MM.1S (cell line): ENCODE results near the gene PTPRN2.

ENCODE experiments used
- DNase-seq: peaks from one replicate; pipeline ENCODE4 v3.0.0-alpha.2; 2015
- H2AFZ ChIP-seq: fragments of 300-600 bp; sonication (generic); 2 replicates; pipeline ENCODE4 v1.6.0; 2016; ENCODE audit warnings: antibody characterized with exemption, low read length
- H3F3A ChIP-seq: fragments of 300-600 bp; sonication (generic); 2 replicates; pipeline ENCODE4 v1.6.1; 2016; ENCODE audit warnings: mild to moderate bottlenecking, antibody characterized with exemption, low read length, moderate library complexity, mixed read lengths; ENCODE audit not compliant: insufficient read depth
- H3K27ac ChIP-seq: fragments of 300-600 bp; sonication (generic); 2 replicates; pipeline ENCODE4 v1.5.1; 2016; ENCODE audit warnings: mild to moderate bottlenecking, low read length
- H3K27me3 ChIP-seq: fragments of 300-600 bp; sonication (generic); replicated peaks from 2 replicates; pipeline ENCODE4 v1.6.0; 2016; ENCODE audit warnings: low read length; ENCODE audit not compliant: insufficient read depth
- H3K36me3 ChIP-seq: fragments of 300-600 bp; sonication (generic); replicated peaks from 2 replicates; pipeline ENCODE4 v1.6.1; 2016; ENCODE audit warnings: mild to moderate bottlenecking, low read length, mixed read lengths; ENCODE audit not compliant: insufficient read depth
- H3K4me1 ChIP-seq: fragments of 300-600 bp; sonication (generic); 2 replicates; pipeline ENCODE4 v1.6.1; 2016; ENCODE audit warnings: low read length, mixed read lengths
- H3K4me2 ChIP-seq: fragments of 300-600 bp; sonication (generic); 2 replicates; pipeline ENCODE4 v1.6.0; 2016; ENCODE audit warnings: low read depth, low read length
- H3K4me3 ChIP-seq: fragments of 300-600 bp; sonication (generic); 2 replicates; pipeline ENCODE4 v1.5.1; 2016; ENCODE audit warnings: low read length, mixed read lengths
- H3K79me2 ChIP-seq: fragments of 300-600 bp; sonication (generic); 2 replicates; pipeline ENCODE4 v1.6.1; 2016; ENCODE audit warnings: mixed run types, low read length, mixed read lengths
- H3K9ac ChIP-seq: fragments of 300-600 bp; sonication (generic); 2 replicates; pipeline ENCODE4 v1.6.1; 2016; ENCODE audit warnings: low read length, mixed read lengths
- H3K9me2 ChIP-seq: fragments of 300-600 bp; sonication (generic); replicated peaks from 2 replicates; pipeline ENCODE4 v1.6.1; 2016; ENCODE audit warnings: mild to moderate bottlenecking, low read length, mixed read lengths; ENCODE audit not compliant: insufficient read depth
- H3K9me3 ChIP-seq: fragments of 300-600 bp; sonication (generic); replicated peaks from 2 replicates; pipeline ENCODE4 v1.6.1; 2016; ENCODE audit warnings: mild to moderate bottlenecking, low read length, mixed read lengths; ENCODE audit not compliant: insufficient read depth
- H4K20me1 ChIP-seq: fragments of 300-600 bp; sonication (generic); 2 replicates; pipeline ENCODE4 v1.6.1; 2016; ENCODE audit warnings: mild to moderate bottlenecking, low read length, moderate library complexity, mixed read lengths; ENCODE audit not compliant: insufficient read depth
- EZH2 ChIP-seq: fragments of 300-600 bp; sonication (generic); optimal IDR thresholded peaks from 2 replicates; pipeline ENCODE3; 2017; ENCODE audit warnings: low read depth, mild to moderate bottlenecking, antibody characterized with exemption, low read length, mixed read lengths
- EZH2phosphoT487 ChIP-seq: fragments of 300-600 bp; sonication (generic); IDR thresholded peaks from 2 replicates; pipeline ENCODE4 v1.6.1; 2018; ENCODE audit warnings: antibody characterized with exemption, low read length
- TF ChIP-seq, protein P1 (sequence below): fragments of 300-600 bp; sonication (generic); IDR thresholded peaks from 2 replicates; pipeline ENCODE4 v1.5.1; 2016; ENCODE audit warnings: antibody characterized with exemption, low read length, mixed read lengths

PTPRN2 gene

DNA sequence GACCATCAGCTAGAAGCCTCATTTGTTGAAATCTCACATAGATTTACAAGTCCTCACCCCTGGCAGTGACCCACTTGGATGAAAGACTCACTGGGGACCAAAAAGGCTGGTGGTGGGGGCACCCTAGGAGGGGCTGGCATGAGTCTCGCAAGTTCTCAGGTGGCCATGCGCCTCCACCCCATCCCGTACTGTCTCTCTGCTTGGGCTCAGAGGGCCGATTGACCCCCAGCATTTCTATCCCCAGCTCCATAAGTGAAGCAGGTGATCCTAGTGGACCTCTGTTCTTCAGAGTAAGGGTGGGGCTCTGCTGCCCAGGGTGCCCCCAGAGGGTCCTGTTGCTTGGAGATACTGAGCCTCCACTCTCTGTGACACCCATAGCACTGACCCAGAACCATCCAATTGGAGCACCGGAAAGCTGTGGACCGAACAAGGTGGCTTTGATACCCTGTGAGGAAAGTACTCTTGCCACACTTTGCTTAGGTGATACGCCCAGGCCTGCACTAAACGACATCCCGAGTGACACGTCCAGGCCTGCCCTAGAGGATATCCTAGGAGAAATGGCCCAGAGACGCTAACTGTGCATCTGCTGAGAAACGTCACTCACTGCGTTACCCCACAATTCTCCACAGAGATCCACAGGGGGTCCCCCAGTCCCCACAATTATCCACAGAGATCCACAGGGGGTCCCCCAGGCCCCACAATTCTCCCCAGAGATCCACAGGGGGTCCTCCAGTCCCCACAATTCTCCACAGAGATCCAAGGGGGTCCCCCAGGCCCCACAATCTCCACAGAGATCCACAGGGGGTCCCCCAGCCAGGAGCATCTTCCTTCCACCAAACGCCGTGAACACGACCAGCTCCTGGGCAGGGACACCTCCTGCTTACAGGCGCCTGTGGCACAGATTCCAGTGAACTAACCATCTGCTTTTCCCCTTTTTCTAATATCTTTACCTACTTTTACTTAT lies 262.9 kb downstream of the PTPRN2 start:
- peaks cover 28% of the 10 kb centered on the region for H3K27me3 ChIP-seq
- H3K27ac ChIP-seq = no peak overlapping the region
- H2AFZ ChIP-seq = no peak overlapping the region
- H3K4me2 ChIP-seq = no peak overlapping the region
- no peaks in the 10 kb centered on the region for H3K9me2 ChIP-seq
- TF ChIP-seq EZH2phosphoT487 (no peak), EZH2 (no peak)
- TF ChIP-seq, protein P1, sequence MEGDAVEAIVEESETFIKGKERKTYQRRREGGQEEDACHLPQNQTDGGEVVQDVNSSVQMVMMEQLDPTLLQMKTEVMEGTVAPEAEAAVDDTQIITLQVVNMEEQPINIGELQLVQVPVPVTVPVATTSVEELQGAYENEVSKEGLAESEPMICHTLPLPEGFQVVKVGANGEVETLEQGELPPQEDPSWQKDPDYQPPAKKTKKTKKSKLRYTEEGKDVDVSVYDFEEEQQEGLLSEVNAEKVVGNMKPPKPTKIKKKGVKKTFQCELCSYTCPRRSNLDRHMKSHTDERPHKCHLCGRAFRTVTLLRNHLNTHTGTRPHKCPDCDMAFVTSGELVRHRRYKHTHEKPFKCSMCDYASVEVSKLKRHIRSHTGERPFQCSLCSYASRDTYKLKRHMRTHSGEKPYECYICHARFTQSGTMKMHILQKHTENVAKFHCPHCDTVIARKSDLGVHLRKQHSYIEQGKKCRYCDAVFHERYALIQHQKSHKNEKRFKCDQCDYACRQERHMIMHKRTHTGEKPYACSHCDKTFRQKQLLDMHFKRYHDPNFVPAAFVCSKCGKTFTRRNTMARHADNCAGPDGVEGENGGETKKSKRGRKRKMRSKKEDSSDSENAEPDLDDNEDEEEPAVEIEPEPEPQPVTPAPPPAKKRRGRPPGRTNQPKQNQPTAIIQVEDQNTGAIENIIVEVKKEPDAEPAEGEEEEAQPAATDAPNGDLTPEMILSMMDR = no peak
- no peaks in the 10 kb centered on the region for H3K36me3 ChIP-seq
- no peak overlapping the region for H3K4me3 ChIP-seq
- H3F3A ChIP-seq = no peaks in the 10 kb centered on the region
- no peaks in the 10 kb centered on the region for H3K79me2 ChIP-seq
- H4K20me1 ChIP-seq = no peaks in the 10 kb centered on the region
- no peak overlapping the region for H3K9ac ChIP-seq
- no peak for DNase-seq
- no peaks in the 10 kb centered on the region for H3K9me3 ChIP-seq
- no peaks in the 10 kb centered on the region for H3K4me1 ChIP-seq

DNA sequence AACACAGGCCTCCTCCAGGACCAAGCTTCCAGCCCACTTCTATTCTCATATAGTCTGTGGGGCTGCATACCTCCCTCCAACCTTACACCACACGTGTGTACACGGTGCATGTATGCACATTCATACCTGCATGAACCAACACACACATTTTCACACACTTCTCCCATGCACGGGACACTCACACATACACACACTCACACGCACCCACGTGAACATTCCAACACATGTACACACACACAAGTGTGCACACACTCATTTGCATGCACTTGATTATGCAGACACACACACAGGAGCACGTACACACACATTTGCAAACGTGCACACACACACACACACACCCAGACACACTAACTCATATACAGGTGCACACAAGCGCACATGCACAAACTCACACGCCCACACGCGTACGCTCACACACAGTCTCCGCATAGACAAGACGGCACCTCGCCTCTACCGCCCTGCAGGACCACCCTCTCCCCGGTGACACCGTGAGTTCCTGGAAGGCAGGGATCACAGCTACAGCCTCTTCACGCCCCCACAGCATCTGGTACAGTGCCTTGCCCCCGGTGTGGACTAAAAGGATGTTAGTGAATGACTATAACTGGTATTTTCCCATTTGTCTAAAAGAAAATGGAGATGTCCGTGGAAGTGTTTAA lies 263.8 kb downstream of the PTPRN2 start:
- no peak for DNase-seq
- H3K9me3 ChIP-seq = no peaks in the 10 kb centered on the region
- no peak overlapping the region for H3K4me2 ChIP-seq
- no peak overlapping the region for H2AFZ ChIP-seq
- no peak overlapping the region for H3K9ac ChIP-seq
- no peaks in the 10 kb centered on the region for H3F3A ChIP-seq
- H3K36me3 ChIP-seq = no peaks in the 10 kb centered on the region
- no peaks in the 10 kb centered on the region for H3K9me2 ChIP-seq
- H3K27me3 ChIP-seq = peaks cover 32% of the 10 kb centered on the region
- H3K79me2 ChIP-seq = no peaks in the 10 kb centered on the region
- no peak overlapping the region for H3K27ac ChIP-seq
- TF ChIP-seq EZH2phosphoT487 = no peak
- TF ChIP-seq, protein P1 = no peak
- TF ChIP-seq EZH2 = no peak
- no peaks in the 10 kb centered on the region for H3K4me1 ChIP-seq
- H4K20me1 ChIP-seq = no peaks in the 10 kb centered on the region
- H3K4me3 ChIP-seq = no peak overlapping the region

DNA sequence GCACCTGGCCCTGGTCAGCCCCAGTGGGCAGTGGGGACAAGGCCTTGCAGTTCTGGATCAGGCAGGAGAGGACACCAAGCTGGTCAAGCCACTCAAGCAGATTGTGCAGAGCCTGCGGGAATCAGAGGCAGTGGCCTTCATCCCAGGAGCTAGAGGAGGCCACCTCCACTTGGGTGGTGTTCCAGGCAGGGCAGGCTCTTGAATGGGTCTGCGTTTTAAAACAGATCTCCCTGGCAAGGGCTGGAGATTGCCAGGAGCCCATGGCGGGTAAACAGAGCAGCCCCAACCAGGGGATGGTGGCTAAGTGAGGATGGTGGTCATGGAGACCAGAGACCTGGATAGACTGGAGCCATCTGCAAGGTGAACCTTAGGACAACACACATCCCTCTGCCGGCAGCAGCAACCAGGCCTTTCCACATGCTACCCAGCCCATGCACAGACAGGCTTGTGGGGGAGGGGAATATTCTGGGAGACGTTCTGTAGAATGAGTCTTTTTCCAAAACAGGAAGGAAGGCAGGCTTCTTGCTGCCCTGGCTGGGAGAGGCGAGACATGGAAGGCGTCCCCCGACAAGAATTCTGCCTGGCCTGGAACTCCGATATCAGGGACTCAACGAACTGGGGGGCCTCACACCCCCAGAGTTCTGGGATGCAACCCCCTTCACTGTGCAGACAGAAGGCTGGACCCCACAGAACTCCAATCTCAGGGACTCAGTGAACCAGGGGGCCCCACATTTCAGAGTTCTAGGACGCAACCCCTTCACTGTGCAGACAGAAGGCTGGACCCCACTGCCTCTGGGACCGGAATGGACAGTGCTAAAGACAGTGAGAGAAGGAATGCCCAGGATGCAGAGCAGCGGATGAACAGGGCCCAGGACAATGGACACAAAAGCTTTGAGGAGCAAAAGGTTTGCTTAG lies 264.8 kb downstream of the PTPRN2 start:
- no peak for DNase-seq
- no peak overlapping the region for H2AFZ ChIP-seq
- H3K27me3 ChIP-seq = peaks cover 42% of the 10 kb centered on the region
- no peak overlapping the region for H3K4me3 ChIP-seq
- H3K36me3 ChIP-seq = no peaks in the 10 kb centered on the region
- H3K4me2 ChIP-seq = no peak overlapping the region
- no peak overlapping the region for H3K9ac ChIP-seq
- H3K79me2 ChIP-seq = no peaks in the 10 kb centered on the region
- H3K9me3 ChIP-seq = no peaks in the 10 kb centered on the region
- TF ChIP-seq, protein P1 = no peak
- TF ChIP-seq EZH2 = no peak
- TF ChIP-seq EZH2phosphoT487 = no peak
- no peaks in the 10 kb centered on the region for H3K9me2 ChIP-seq
- H3K27ac ChIP-seq = no peak overlapping the region
- H4K20me1 ChIP-seq = no peaks in the 10 kb centered on the region
- no peaks in the 10 kb centered on the region for H3K4me1 ChIP-seq
- H3F3A ChIP-seq = no peaks in the 10 kb centered on the region
